Right lobe of liver (tissue), 6 donors: ENCODE results near the gene NFYC. TPM values are rescaled to one million over a fixed set of nuclear protein-coding genes. Genes with fewer than 3 reads are reported as not detected.

Experiments
- ATAC-seq, 4 donors: fragments of 200-7000 bp; cut with Tn5 transposase; one replicate each; pipeline ENCODE4 v1.9.1; 2020; ENCODE audit warnings: mild to moderate bottlenecking in 4 of 4, moderate library complexity in 4 of 4
- DNase-seq, 3 donors: peaks; one replicate each; pipeline ENCODE4 v3.0.0-alpha.2; 2020
- H3K27ac ChIP-seq, 3 donors: fragments of 200-600 bp; one replicate each; pipeline ENCODE4 v1.8.0; 2022
- H3K27me3 ChIP-seq, 2 donors: fragments of 200-600 bp; one replicate each; pipeline ENCODE4 v1.8.0; 2022
- H3K36me3 ChIP-seq, 4 donors: fragments of 200-600 bp; sonication (generic) in 1 of 4; one replicate each; pipeline versions ENCODE4 v1.5.1 to v1.8.0; 2017 to 2022; ENCODE audit warnings: control low read depth in 1 of 4
- H3K4me1 ChIP-seq, 4 donors: fragments of 200-600 bp; sonication (generic) in 1 of 4; one replicate each; pipeline versions ENCODE4 v1.5.1 to v1.8.0; 2017 to 2022; ENCODE audit warnings: control low read depth in 1 of 4
- H3K4me3 ChIP-seq, 3 donors: fragments of 200-600 bp; one replicate each; pipeline ENCODE4 v1.8.0; 2022
- H3K9me3 ChIP-seq, 4 donors: fragments of 200-600 bp; sonication (generic) in 1 of 4; one replicate each; pipeline versions ENCODE4 v1.5.1 to v1.8.0; 2017 to 2022; ENCODE audit warnings: control low read depth in 1 of 4
- POLR2A ChIP-seq: fragments of 450-650 bp; IDR thresholded peaks from one replicate; pipeline ENCODE4 v1.6.1; 2017; ENCODE audit warnings: antibody characterized with exemption, mild to moderate bottlenecking
- WGBS: methylation state at CpG from one replicate; pipeline ENCODE4 v1.1.6; 2018; ENCODE audit warnings: low coverage, low lambda C conversion rate; ENCODE audit not compliant: insufficient coverage; ENCODE audit errors: missing lambda C conversion rate; 5-methylcytosine and 5-hydroxymethylcytosine counted together
- intact Hi-C, 2 donors: fragments of 100-400 bp; cut with DNase I; formaldehyde crosslinking; loops; one replicate each; pipeline versions ENCODE4 v1.11.2 to v1.14.1; 2022
- total RNA-seq, 6 experiments: library from RNA; depleted of rRNA in 2 of 6; stranded (reverse); fragments of >200 nt in 2 of 6; fragmentation: NEBNext Ultra II Directional in 3 of 6; extraction: Animal tissue kit (Norgen Biotek cat#: 25700) in 3 of 6; gene quantifications; one replicate each; pipeline versions ENCODE4 v1.1.0 to v1.2.4, GENCODE V29; 2016 to 2023
- TF ChIP-seq, protein P1 (sequence below), 4 donors: fragments of 200-600 bp in 3 of 4; fragments of 450-650 bp in 1 of 4; IDR thresholded peaks; one replicate each; pipeline versions ENCODE4 v1.5.1 to v1.8.0; 2016 to 2022; ENCODE audit warnings: antibody characterized with exemption in 4 of 4, mild to moderate bottlenecking in 2 of 4
- donor health status: DM: no; HTN: yes; CAD: no.
- donor health status: DM: no; HTN: no; CAD: no.
- donor health status: DM: no; HTN: no; CAD: no.
- donor health status: DM: no; HTN: yes; CAD: no.
- donor health status: DM: no; HTN: yes; CAD: no.

NFYC gene
- total RNA-seq, 6 experiments from 2014 or later = 21.9 to 36.1 (median 28.1) TPM

DNA sequence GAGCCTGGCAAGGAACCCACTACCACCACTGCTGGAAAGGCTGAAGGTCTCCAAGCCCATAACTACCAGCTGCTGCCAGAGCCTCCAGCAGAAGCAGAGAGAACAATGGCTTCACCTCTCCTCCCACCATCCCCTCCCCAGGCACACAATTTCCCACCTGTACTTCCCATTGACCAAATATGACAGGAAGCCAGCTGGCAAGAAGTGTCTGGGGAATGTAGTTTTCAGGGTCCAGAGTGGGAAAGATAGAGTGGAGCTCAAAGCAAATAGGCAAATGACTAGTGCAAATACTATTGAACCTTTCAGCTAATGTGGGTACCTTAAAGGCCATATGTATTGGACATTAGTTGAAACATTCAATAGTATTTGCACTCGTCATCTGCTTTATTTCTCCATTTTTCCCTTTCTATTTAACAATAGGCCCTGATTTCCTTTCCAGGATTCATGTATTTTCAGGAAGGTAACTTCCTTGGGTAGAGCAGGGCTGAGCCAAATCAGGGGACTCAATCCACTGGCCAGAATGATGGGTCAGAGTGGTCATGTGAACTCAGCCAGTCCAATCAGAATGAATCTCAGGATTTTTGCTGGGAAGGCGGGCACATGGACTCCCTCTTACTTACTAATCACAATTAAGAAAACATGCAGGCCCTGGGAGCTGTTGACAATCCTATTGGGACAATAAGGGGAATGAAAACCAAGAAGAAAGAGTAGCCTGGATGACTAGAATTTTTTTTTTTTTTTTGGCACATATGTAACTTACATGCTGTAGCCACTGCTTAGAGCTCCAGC, 12.1 kb upstream of the NFYC start:
- Histone ChIP-seq H3K36me3 (no peaks in the 10 kb centered on the region), H3K9me3 (no peaks in the 10 kb centered on the region), H3K4me1 (no peaks in the 10 kb centered on the region), H3K27me3 (no peaks in the 10 kb centered on the region), H3K4me3 (no peak overlapping the region), H3K27ac (no peak overlapping the region)
- WGBS = 92% methylated on average over 1 of the region's 2 CpGs
- TF ChIP-seq, protein P1, sequence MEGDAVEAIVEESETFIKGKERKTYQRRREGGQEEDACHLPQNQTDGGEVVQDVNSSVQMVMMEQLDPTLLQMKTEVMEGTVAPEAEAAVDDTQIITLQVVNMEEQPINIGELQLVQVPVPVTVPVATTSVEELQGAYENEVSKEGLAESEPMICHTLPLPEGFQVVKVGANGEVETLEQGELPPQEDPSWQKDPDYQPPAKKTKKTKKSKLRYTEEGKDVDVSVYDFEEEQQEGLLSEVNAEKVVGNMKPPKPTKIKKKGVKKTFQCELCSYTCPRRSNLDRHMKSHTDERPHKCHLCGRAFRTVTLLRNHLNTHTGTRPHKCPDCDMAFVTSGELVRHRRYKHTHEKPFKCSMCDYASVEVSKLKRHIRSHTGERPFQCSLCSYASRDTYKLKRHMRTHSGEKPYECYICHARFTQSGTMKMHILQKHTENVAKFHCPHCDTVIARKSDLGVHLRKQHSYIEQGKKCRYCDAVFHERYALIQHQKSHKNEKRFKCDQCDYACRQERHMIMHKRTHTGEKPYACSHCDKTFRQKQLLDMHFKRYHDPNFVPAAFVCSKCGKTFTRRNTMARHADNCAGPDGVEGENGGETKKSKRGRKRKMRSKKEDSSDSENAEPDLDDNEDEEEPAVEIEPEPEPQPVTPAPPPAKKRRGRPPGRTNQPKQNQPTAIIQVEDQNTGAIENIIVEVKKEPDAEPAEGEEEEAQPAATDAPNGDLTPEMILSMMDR (IDR thresholded peaks at IDR 0.05) = no peak
- no peak for TF ChIP-seq POLR2A
- intact Hi-C loops = no loop called here
- DNase-seq (no peak), ATAC-seq (no peak)

DNA sequence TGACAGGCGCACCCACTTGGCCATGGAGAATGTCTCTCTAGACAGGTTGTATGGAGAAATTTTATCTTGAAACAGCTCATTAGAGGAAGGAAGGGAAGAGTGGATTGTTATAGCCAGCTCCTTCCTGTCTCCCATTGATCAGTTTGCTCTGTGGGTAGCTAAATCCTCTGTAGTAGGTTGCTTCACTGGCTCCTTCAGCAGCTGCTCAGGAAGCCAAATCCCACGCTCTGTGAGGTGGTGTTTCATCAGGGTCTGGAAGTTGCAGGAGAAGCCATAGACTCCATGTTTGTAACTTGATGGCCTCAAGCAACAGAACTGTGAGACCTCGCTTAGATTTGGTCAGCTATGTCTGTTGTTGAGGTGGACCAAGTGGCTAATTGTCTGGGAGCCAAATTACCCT, 6.8 kb upstream of the NFYC start:
- no peak overlapping the region for H3K27ac ChIP-seq
- WGBS = 92% methylated on average over 2 of the region's 3 CpGs
- ATAC-seq (peak in 1 of 4 donors; percentile 18), DNase-seq (no peak)
- H3K4me3 ChIP-seq = no peak overlapping the region
- no peaks in the 10 kb centered on the region for H3K36me3 ChIP-seq
- intact Hi-C loops = loop anchor here in 1 of 2 donors (10.0 kb wide), 1 partner anchor 160 kb away; no protein-coding TSS in a partner anchor
- no peaks in the 10 kb centered on the region for H3K9me3 ChIP-seq
- no peaks in the 10 kb centered on the region for H3K4me1 ChIP-seq
- TF ChIP-seq, protein P1 (IDR thresholded peaks at IDR 0.05) = no peak
- no peak for TF ChIP-seq POLR2A
- no peaks in the 10 kb centered on the region for H3K27me3 ChIP-seq

DNA sequence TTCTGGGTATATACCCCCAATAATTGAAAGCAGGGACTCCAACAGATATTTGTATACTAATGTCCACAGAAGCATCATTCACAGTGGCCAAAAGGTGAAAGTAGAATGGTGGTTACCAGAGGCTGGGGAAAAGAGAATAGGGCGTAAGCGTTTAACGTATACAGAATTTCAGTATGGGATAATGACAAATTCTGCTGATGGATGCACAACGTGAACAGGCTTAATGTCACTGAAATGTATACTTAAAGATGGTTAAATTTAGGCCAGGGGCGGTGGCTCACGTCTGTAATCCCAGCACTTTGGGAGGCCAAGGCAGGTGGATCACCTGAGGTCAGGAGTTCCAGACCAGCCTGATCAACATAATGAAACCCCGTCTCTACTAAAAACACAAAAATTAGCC, 4.4 kb upstream of the NFYC start:
- Histone ChIP-seq H3K36me3 (no peaks in the 10 kb centered on the region), H3K4me3 (no peak overlapping the region), H3K27me3 (no peaks in the 10 kb centered on the region), H3K9me3 (no peaks in the 10 kb centered on the region), H3K4me1 (no peaks in the 10 kb centered on the region), H3K27ac (no peak overlapping the region)
- ATAC-seq (no peak), DNase-seq (no peak)
- intact Hi-C loops = loop anchor here in 1 of 2 donors (10.0 kb wide), 1 partner anchor 158 kb away; no protein-coding TSS in a partner anchor
- TF ChIP-seq, protein P1 (IDR thresholded peaks at IDR 0.05) = no peak
- 93% methylated on average over 5 of the region's 7 CpGs for WGBS

DNA sequence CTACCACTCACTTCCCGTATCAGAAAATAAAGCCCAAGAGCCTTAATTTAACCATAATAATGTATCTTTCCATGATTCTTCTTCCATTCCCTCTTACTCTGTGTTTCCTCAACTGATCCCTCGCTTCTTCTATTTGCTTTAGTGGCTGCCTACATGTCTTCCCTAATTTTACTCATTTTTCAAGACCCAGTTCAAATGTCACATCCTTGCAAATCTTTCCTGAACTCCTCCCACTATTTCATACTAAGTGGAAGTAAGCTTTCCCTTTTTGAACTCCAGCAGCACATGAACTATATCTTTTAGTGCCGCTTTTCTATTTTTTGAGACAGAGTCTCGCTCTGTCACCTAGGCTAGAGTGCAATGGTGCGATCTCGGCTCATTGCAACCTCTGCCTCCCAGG, 3.8 kb upstream of the NFYC start:
- H3K4me1 ChIP-seq = no peaks in the 10 kb centered on the region
- H3K9me3 ChIP-seq = no peaks in the 10 kb centered on the region
- no peaks in the 10 kb centered on the region for H3K36me3 ChIP-seq
- TF ChIP-seq POLR2A = no peak
- TF ChIP-seq, protein P1 (IDR thresholded peaks at IDR 0.05) = no peak
- intact Hi-C loops = loop anchor here in 1 of 2 donors (10.0 kb wide), 1 partner anchor 157 kb away; no protein-coding TSS in a partner anchor
- H3K27ac ChIP-seq = no peak overlapping the region
- H3K27me3 ChIP-seq = no peaks in the 10 kb centered on the region
- DNase-seq (no peak), ATAC-seq (no peak)
- H3K4me3 ChIP-seq = no peak overlapping the region
- 91% methylated on average over 6 of the region's 6 CpGs for WGBS
